GM06990 (cell line): ENCODE results near the gene HIGD2A.

Source experiments
- DNase-seq: peaks from one replicate; pipeline ENCODE4 v3.0.0-alpha.2; 2011; ENCODE audit not compliant: insufficient read length; ENCODE audit errors: extremely low read depth
- H3K27me3 ChIP-seq: replicated peaks from 2 replicates; pipeline ENCODE4 v1.6.0; 2011; ENCODE audit warnings: low read length; ENCODE audit not compliant: control insufficient read depth, insufficient read depth
- H3K36me3 ChIP-seq: 2 replicates; pipeline ENCODE4 v1.5.1; 2011; ENCODE audit warnings: low read length; ENCODE audit not compliant: control insufficient read depth, insufficient read depth
- H3K4me3 ChIP-seq: replicated peaks from 2 replicates; pipeline ENCODE4 v1.5.1; 2011; ENCODE audit warnings: low read depth, mild to moderate bottlenecking, control low read depth, low read length
- TF ChIP-seq, protein P1 (sequence below): IDR thresholded peaks from 2 replicates; pipeline ENCODE4 v1.5.1; 2011; ENCODE audit warnings: low read length, control low read depth, mild to moderate bottlenecking, inconsistent platforms; ENCODE audit not compliant: insufficient read depth, poor library complexity, severe bottlenecking

Gene HIGD2A

DNA sequence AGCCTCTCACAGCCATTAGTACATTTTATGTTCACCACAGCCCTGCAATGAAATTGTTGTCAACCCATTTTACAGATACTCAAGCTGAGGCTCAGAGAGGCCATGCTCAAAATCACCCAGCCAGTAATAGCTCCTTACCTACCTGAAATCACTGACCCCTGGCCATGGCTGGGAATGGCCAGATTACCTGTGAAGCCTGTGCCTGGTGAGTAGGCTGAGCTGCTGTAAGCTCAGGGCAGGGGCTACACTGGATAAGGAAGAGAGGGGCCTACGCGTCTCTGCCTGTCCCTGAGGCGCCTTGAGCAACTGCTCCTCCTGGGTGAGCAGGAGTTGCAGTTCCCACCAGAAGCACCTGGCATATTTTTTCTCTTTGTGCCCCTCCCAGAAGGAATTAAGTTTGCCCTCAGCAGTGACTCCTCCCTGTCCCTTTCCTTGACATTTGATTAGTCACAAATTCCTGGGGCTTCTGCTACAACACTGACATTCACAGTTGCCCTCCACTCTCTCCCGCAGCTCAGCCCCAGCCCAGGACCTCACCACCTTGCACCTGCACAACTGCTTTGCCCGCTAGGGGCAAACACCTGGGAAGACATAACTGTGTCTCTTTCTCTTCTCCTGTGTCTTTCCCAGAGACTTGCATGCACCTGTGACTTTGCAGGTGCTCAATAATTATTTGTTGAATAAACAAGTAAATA lies 22.1 kb downstream of the HIGD2A start:
- Histone ChIP-seq H3K4me3 (no peak overlapping the region), H3K27me3 (no peaks in the 10 kb centered on the region), H3K36me3 (peaks cover 8% of the 10 kb centered on the region)
- TF ChIP-seq, protein P1, sequence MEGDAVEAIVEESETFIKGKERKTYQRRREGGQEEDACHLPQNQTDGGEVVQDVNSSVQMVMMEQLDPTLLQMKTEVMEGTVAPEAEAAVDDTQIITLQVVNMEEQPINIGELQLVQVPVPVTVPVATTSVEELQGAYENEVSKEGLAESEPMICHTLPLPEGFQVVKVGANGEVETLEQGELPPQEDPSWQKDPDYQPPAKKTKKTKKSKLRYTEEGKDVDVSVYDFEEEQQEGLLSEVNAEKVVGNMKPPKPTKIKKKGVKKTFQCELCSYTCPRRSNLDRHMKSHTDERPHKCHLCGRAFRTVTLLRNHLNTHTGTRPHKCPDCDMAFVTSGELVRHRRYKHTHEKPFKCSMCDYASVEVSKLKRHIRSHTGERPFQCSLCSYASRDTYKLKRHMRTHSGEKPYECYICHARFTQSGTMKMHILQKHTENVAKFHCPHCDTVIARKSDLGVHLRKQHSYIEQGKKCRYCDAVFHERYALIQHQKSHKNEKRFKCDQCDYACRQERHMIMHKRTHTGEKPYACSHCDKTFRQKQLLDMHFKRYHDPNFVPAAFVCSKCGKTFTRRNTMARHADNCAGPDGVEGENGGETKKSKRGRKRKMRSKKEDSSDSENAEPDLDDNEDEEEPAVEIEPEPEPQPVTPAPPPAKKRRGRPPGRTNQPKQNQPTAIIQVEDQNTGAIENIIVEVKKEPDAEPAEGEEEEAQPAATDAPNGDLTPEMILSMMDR = no peak
- DNase-seq = no peak

DNA sequence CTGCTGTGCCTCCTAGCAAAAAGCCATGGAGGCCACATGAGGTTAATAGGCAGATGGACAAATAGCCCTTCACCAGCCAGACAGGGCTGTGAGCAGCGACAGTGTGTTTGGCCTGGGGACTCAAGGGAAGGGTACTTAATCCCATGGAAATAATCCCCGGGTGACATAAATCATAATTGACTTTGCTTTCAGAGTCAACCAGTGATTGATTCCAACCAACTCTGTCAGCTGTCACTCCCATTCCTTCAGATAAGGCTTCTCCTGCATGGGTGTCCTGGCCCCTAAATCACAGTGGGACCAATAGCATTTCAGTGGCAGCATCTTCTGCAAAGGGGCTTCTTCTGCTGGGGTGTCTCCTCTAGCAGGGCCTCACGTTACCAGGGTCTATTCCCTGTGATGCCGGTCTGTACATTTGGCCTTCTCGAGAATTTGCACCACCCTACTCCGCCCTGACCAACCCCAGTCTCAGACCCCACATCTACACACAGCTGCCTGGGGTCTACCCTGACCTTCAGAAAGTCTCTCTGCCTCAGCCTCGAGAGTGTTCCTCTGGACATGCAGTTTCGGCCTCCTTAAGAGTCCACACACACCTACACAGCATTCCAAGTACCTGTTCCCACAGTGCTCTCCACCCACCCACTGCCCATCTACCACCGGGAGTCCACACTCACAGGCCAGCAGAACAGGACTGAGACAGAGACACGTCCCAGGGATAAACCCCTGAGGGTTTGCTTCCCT lies 24.1 kb downstream of the HIGD2A start:
- no peak for DNase-seq
- H3K27me3 ChIP-seq = no peaks in the 10 kb centered on the region
- peaks cover 4% of the 10 kb centered on the region for H3K36me3 ChIP-seq
- TF ChIP-seq, protein P1 = no peak
- no peak overlapping the region for H3K4me3 ChIP-seq

DNA sequence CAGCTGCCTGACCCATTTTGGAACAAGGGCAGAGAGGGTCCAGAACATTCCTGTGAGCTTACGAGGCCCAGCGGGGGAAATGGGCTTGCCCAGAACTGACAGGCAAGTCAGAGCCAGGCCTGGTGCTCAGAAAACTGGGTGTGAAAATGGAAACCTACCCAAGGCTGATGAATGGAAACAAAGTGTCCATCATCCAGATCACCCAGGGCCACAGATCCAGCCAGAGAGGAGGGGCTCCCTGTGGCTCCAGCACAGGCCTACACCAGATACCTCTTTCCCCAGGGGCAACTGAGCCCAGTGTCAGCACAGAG lies 24.7 kb downstream of the HIGD2A start:
- H3K36me3 ChIP-seq = peaks cover 4% of the 10 kb centered on the region

DNA sequence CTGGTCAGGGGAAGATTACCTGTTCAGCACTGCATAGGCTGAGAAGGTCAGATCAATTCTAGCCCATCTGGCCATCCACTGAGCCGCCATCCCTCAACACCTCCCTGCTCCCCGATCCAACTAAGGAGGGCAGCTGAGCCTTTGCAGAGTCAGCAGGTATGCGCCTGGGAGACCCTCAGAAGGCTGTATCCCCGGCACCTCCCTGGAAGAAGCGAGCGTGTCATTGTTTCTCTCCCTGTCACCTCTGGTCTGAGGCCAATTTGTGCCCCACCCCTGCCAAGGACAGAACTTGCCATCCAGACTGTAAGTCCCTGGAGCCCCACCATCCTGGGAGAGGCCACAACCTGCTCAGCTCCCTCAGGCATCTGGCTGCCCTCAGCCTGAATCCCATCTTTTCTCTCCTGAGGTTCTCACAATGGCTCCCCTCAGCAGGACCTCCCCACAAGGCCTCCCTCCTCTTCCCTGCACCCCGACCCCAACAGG lies 25.2 kb downstream of the HIGD2A start:
- TF ChIP-seq, protein P1 = no peak

More for the DNA sequence above, 24.7 kb downstream of the HIGD2A start:
- TF ChIP-seq, protein P1 = no peak
- Histone ChIP-seq H3K27me3 (no peaks in the 10 kb centered on the region), H3K4me3 (no peak overlapping the region)
- DNase-seq = no peak

DNA sequence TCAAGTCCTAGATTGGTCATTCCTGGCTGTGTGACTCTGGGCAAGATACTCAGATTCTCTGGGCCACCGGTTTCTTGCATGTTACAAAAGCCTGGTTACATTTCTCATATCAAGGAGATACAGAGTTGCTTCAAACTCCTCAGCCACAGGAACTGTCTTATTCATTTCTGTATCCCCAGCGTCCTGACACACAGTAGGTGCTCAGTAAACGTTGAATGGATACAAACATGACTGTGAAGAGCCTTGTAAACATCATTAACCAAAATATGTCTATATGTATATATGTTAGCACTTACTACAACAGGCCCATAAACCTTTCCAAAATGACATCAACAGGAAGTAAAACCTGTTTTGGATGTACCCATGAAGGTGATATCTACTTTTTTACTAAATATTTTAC lies 26.2 kb downstream of the HIGD2A start:
- TF ChIP-seq, protein P1 = no peak
- no peak overlapping the region for H3K4me3 ChIP-seq
- no peak for DNase-seq

More for the DNA sequence above, 25.2 kb downstream of the HIGD2A start:
- no peaks in the 10 kb centered on the region for H3K27me3 ChIP-seq
- H3K36me3 ChIP-seq = peaks cover 4% of the 10 kb centered on the region
- H3K4me3 ChIP-seq = no peak overlapping the region
- DNase-seq = no peak

More for the DNA sequence above, 26.2 kb downstream of the HIGD2A start:
- Histone ChIP-seq H3K27me3 (no peaks in the 10 kb centered on the region), H3K36me3 (peaks cover 3% of the 10 kb centered on the region)
